MM.1S (cell line): Measurements from ENCODE around the gene PPP1R14C.
"Not testable (repeated sequence)": the region's sequence is repeated elsewhere in the genome, so short reads cannot be mapped to it uniquely, and the experiment has no call there.

Experiments
- DNase-seq: peaks from one replicate; pipeline ENCODE4 v3.0.0-alpha.2; 2015
- H2AFZ ChIP-seq: fragments of 300-600 bp; sonication (generic); 2 replicates; pipeline ENCODE4 v1.6.0; 2016; ENCODE audit warnings: antibody characterized with exemption, low read length
- H3F3A ChIP-seq: fragments of 300-600 bp; sonication (generic); 2 replicates; pipeline ENCODE4 v1.6.1; 2016; ENCODE audit warnings: mild to moderate bottlenecking, antibody characterized with exemption, low read length, moderate library complexity, mixed read lengths; ENCODE audit not compliant: insufficient read depth
- H3K27ac ChIP-seq: fragments of 300-600 bp; sonication (generic); 2 replicates; pipeline ENCODE4 v1.5.1; 2016; ENCODE audit warnings: mild to moderate bottlenecking, low read length
- H3K27me3 ChIP-seq: fragments of 300-600 bp; sonication (generic); replicated peaks from 2 replicates; pipeline ENCODE4 v1.6.0; 2016; ENCODE audit warnings: low read length; ENCODE audit not compliant: insufficient read depth
- H3K36me3 ChIP-seq: fragments of 300-600 bp; sonication (generic); replicated peaks from 2 replicates; pipeline ENCODE4 v1.6.1; 2016; ENCODE audit warnings: mild to moderate bottlenecking, low read length, mixed read lengths; ENCODE audit not compliant: insufficient read depth
- H3K4me1 ChIP-seq: fragments of 300-600 bp; sonication (generic); 2 replicates; pipeline ENCODE4 v1.6.1; 2016; ENCODE audit warnings: low read length, mixed read lengths
- H3K4me2 ChIP-seq: fragments of 300-600 bp; sonication (generic); 2 replicates; pipeline ENCODE4 v1.6.0; 2016; ENCODE audit warnings: low read depth, low read length
- H3K4me3 ChIP-seq: fragments of 300-600 bp; sonication (generic); 2 replicates; pipeline ENCODE4 v1.5.1; 2016; ENCODE audit warnings: low read length, mixed read lengths
- H3K79me2 ChIP-seq: fragments of 300-600 bp; sonication (generic); 2 replicates; pipeline ENCODE4 v1.6.1; 2016; ENCODE audit warnings: mixed run types, low read length, mixed read lengths
- H3K9ac ChIP-seq: fragments of 300-600 bp; sonication (generic); 2 replicates; pipeline ENCODE4 v1.6.1; 2016; ENCODE audit warnings: low read length, mixed read lengths
- H3K9me2 ChIP-seq: fragments of 300-600 bp; sonication (generic); replicated peaks from 2 replicates; pipeline ENCODE4 v1.6.1; 2016; ENCODE audit warnings: mild to moderate bottlenecking, low read length, mixed read lengths; ENCODE audit not compliant: insufficient read depth
- H3K9me3 ChIP-seq: fragments of 300-600 bp; sonication (generic); replicated peaks from 2 replicates; pipeline ENCODE4 v1.6.1; 2016; ENCODE audit warnings: mild to moderate bottlenecking, low read length, mixed read lengths; ENCODE audit not compliant: insufficient read depth
- H4K20me1 ChIP-seq: fragments of 300-600 bp; sonication (generic); 2 replicates; pipeline ENCODE4 v1.6.1; 2016; ENCODE audit warnings: mild to moderate bottlenecking, low read length, moderate library complexity, mixed read lengths; ENCODE audit not compliant: insufficient read depth
- CTCF ChIP-seq: fragments of 300-600 bp; sonication (generic); IDR thresholded peaks from 2 replicates; pipeline ENCODE4 v1.5.1; 2016; ENCODE audit warnings: antibody characterized with exemption, low read length, mixed read lengths
- EZH2 ChIP-seq: fragments of 300-600 bp; sonication (generic); optimal IDR thresholded peaks from 2 replicates; pipeline ENCODE3; 2017; ENCODE audit warnings: low read depth, mild to moderate bottlenecking, antibody characterized with exemption, low read length, mixed read lengths
- EZH2phosphoT487 ChIP-seq: fragments of 300-600 bp; sonication (generic); IDR thresholded peaks from 2 replicates; pipeline ENCODE4 v1.6.1; 2018; ENCODE audit warnings: antibody characterized with exemption, low read length

Gene PPP1R14C

GRCh38 chr6:150134280-150134920 is 8.4 kb upstream of the PPP1R14C start:
- Histone ChIP-seq H3K4me1 (no peaks in the 10 kb centered on the region), H3K4me3 (no peak overlapping the region), H3K9me2 (no peaks in the 10 kb centered on the region), H3K36me3 (no peaks in the 10 kb centered on the region), H2AFZ (no peak overlapping the region), H3K27ac (no peak overlapping the region), H3K79me2 (no peaks in the 10 kb centered on the region), H3K4me2 (no peak overlapping the region), H3F3A (no peaks in the 10 kb centered on the region), H3K9me3 (no peaks in the 10 kb centered on the region), H3K27me3 (no peaks in the 10 kb centered on the region), H3K9ac (no peak overlapping the region), H4K20me1 (no peaks in the 10 kb centered on the region)
- no peak for DNase-seq
- TF ChIP-seq CTCF, result no peak
- TF ChIP-seq EZH2phosphoT487, result no peak
- no peak for TF ChIP-seq EZH2

DNA sequence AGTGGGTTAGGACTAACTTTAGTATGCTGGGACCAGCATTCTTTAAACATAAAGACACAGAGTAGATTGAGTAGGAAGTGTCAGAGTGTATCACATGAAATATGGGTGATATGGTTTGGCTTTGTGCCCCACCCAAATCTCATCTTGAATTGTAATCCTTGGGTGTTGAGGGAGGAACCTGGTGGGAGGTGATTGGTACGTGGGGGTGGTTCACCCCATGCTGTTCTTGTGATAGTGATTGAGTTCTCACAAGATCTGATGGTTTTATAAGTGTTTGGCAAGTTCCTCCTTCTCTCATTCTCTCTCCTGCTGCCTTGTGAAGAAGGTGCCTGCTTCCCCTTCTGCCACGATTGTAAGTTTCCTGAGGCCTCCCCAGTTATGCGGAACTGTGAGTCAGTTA is 5.1 kb upstream of the PPP1R14C start:
- H3K9me2 ChIP-seq, H4K20me1 ChIP-seq, DNase-seq, H3F3A ChIP-seq, H3K4me1 ChIP-seq, H3K9ac ChIP-seq, H3K4me2 ChIP-seq, H3K9me3 ChIP-seq, H3K27ac ChIP-seq, H3K4me3 ChIP-seq, H3K36me3 ChIP-seq, H3K79me2 ChIP-seq, H3K27me3 ChIP-seq, H2AFZ ChIP-seq: not testable (repeated sequence)

DNA sequence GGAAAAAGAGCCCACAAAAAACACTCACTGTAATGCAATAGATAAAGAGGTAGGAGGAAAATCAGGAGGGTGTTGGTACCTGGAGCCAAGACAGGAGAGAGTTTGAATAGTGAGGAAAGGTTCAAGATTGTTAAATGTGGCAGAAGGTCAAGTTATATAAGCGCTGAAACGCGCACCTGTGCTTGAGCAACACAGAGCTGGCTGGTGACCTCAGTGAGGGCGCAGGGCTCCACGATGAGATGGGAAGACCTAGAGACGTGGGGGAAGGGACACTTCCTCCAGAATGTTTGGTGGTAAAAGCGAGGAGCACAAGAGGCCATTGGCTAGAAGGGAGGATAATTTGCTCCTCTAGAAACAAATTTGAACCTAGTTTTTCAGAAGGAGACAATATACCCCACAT is 4.2 kb upstream of the PPP1R14C start:
- Histone ChIP-seq H3K79me2 (no peaks in the 10 kb centered on the region), H3F3A (no peaks in the 10 kb centered on the region), H2AFZ (no peak overlapping the region), H3K27me3 (no peaks in the 10 kb centered on the region), H3K4me2 (no peak overlapping the region), H3K9me3 (no peaks in the 10 kb centered on the region), H3K9me2 (no peaks in the 10 kb centered on the region), H3K36me3 (no peaks in the 10 kb centered on the region), H3K9ac (no peak overlapping the region), H3K4me1 (no peaks in the 10 kb centered on the region), H3K4me3 (no peak overlapping the region), H3K27ac (no peak overlapping the region), H4K20me1 (no peaks in the 10 kb centered on the region)
- DNase-seq, result no peak
- TF ChIP-seq EZH2, result no peak
- no peak for TF ChIP-seq CTCF

DNA sequence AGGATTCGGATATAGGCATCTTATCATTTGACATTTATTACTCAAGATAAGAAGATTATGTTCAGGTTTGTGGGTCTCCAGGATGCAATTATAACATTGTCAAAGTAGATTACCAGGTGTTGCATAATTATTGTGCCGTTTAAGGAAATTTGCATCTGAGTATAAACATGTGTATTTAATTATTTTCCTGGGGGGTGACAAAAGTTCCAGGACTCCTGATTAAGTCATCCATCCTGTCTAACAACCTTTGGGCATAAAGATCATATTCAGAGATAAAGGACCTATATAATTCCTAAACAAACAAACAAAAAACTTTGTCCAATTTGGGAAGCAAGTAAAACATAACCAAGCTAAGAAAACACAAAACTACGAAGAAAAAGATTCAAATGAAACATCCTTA is 3.3 kb upstream of the PPP1R14C start:
- H3K27ac ChIP-seq, result no peak overlapping the region
- TF ChIP-seq EZH2phosphoT487 (no peak), EZH2 (no peak), CTCF (no peak)

More for the DNA sequence above, 3.3 kb upstream of the PPP1R14C start:
- H3K79me2 ChIP-seq, result no peaks in the 10 kb centered on the region
- H3K4me1 ChIP-seq, result no peaks in the 10 kb centered on the region
- H2AFZ ChIP-seq, result no peak overlapping the region
- H3K4me2 ChIP-seq, result no peak overlapping the region
- H3K9ac ChIP-seq, result no peak overlapping the region
- H3K36me3 ChIP-seq, result no peaks in the 10 kb centered on the region
- H4K20me1 ChIP-seq, result no peaks in the 10 kb centered on the region
- H3K9me3 ChIP-seq, result no peaks in the 10 kb centered on the region
- no peak for DNase-seq
- H3K4me3 ChIP-seq, result no peak overlapping the region
- no peaks in the 10 kb centered on the region for H3K9me2 ChIP-seq
- H3K27me3 ChIP-seq, result no peaks in the 10 kb centered on the region
- no peaks in the 10 kb centered on the region for H3F3A ChIP-seq
